Activated T-cell treated with anti-CD3 and anti-CD28 coated beads, Interleukin-2, amount 50 U/mL, for 4 hours (primary cell): Measurements from ENCODE around the gene SMC4. TPM values are rescaled to one million over a fixed set of nuclear protein-coding genes. Genes with fewer than 3 reads are reported as not detected.
"Not testable (repeated sequence)": the region's sequence is repeated elsewhere in the genome, so short reads cannot be mapped to it uniquely, and the experiment has no call there.

Experiments
- ATAC-seq, 2 donors: fragments of 200-7000 bp; cut with Tn5 transposase; one replicate each; pipeline ENCODE4 v1.10.0; 2021
- DNase-seq: peaks from one replicate; pipeline ENCODE4 v3.0.0-alpha.2; 2020
- H3K27me3 Mint-ChIP-seq: one replicate; pipeline ENCODE4 v1.8.0; 2021; ENCODE audit warnings: low read depth, mixed read lengths
- H3K36me3 Mint-ChIP-seq: one replicate; pipeline ENCODE4 v1.8.0; 2022; ENCODE audit warnings: mixed read lengths; ENCODE audit not compliant: insufficient read depth
- H3K4me1 Mint-ChIP-seq: one replicate; pipeline ENCODE4 v1.8.0; 2021; ENCODE audit warnings: low read depth, mixed read lengths
- H3K4me3 Mint-ChIP-seq: one replicate; pipeline ENCODE4 v1.8.0; 2021; ENCODE audit warnings: mild to moderate bottlenecking, moderate library complexity, mixed read lengths
- H3K9me3 Mint-ChIP-seq: one replicate; pipeline ENCODE4 v1.8.0; 2021; ENCODE audit warnings: mixed read lengths
- total RNA-seq, 3 donors: library from RNA; stranded (reverse); gene quantifications; one replicate each; pipeline ENCODE4 v1.2.1, GENCODE V29; 2021

The SMC4 gene
- total RNA-seq = 10 to 100 TPM; 56.6 to 69.0 (median 66.0) TPM

- peak; percentile 94 to 95 for ATAC-seq
- peaks cover 17% of the 10 kb centered on the region for H3K36me3 Mint-ChIP-seq
- peaks cover 3% of the 10 kb centered on the region for H3K27me3 Mint-ChIP-seq
- DNase-seq = peak; percentile 96
- peak within 1 kb of the TSS; percentile 95 for H3K4me3 Mint-ChIP-seq
- H3K9me3 Mint-ChIP-seq = no peaks in the 10 kb centered on the region
- peaks cover 43% of the 10 kb centered on the region for H3K4me1 Mint-ChIP-seq
Observed at GRCh38 chr3:160399125-160400029, at the start of gene SMC4, which contains the start of gene IFT80. Gene SMC4 (plus strand): TSS chr3:160399650. CDS start chr3:160400827, 1,177 bp downstream. Gene IFT80 (minus strand): TSS chr3:160399225. CDS start chr3:160384600, 14,625 bp downstream.

DNA sequence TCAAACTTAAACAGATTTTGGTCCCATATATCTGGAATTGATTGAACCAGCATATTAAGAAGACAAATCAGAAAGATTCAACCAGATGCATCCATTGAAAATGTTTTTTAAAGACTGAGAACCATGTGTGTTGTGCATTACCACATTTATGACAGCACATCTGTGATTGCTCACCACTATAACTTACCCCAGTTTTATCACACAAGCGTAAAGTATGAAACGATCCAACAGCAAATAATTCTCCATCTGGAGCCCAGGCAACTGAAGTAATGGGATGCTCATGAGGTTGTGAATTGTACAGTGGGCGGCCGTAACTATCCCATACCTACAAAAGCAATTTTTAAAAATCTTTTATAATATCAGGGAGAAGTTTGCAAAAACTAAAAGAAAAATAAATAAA lies 43.6 kb upstream of the SMC4 start:
- no peaks in the 10 kb centered on the region for H3K9me3 Mint-ChIP-seq
- no peak for ATAC-seq
- peaks cover 38% of the 10 kb centered on the region for H3K36me3 Mint-ChIP-seq
- H3K4me3 Mint-ChIP-seq = no peak overlapping the region
- H3K27me3 Mint-ChIP-seq = no peaks in the 10 kb centered on the region
- no peaks in the 10 kb centered on the region for H3K4me1 Mint-ChIP-seq
- DNase-seq = no peak

- H3K9me3 Mint-ChIP-seq, H3K4me3 Mint-ChIP-seq, H3K4me1 Mint-ChIP-seq, DNase-seq, ATAC-seq, H3K27me3 Mint-ChIP-seq: not testable (repeated sequence)
- peaks cover 58% of the 10 kb centered on the region for H3K36me3 Mint-ChIP-seq
Observed at GRCh38 chr3:160362896-160363295, 36.6 kb upstream of the SMC4 start.

GRCh38 chr3:160365869-160366522 lies 33.5 kb upstream of the SMC4 start:
- no peak for ATAC-seq

DNA sequence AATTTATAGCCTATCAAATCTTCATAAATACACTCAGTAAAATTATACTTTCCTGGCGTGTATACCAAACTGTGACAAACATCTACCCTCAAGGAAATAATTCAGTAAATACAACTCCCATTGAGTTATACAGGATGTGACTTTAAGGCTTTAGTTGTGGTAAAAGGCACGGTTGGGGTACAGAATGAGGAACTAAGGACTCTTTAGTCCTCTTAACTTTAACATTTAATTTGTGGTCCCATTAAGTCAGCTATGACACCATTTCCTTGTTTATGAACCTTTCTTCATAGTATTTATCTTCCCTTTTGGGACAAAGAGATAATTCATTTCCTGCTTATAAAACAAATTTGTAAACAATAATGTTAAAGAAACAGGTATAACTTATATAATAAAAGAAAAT lies 30.6 kb upstream of the SMC4 start:
- ATAC-seq (no peak), DNase-seq (no peak)
- Mint-ChIP-seq H3K4me1 (peaks cover 20% of the 10 kb centered on the region), H3K27me3 (no peaks in the 10 kb centered on the region), H3K4me3 (no peak overlapping the region), H3K36me3 (peaks cover 32% of the 10 kb centered on the region), H3K9me3 (no peaks in the 10 kb centered on the region)

More at GRCh38 chr3:160365869-160366522, 33.5 kb upstream of the SMC4 start:
- no peak for DNase-seq
- Mint-ChIP-seq H3K4me3 (no peak overlapping the region), H3K27me3 (no peaks in the 10 kb centered on the region), H3K9me3 (no peaks in the 10 kb centered on the region), H3K36me3 (peaks cover 39% of the 10 kb centered on the region), H3K4me1 (peaks cover 18% of the 10 kb centered on the region)

DNA sequence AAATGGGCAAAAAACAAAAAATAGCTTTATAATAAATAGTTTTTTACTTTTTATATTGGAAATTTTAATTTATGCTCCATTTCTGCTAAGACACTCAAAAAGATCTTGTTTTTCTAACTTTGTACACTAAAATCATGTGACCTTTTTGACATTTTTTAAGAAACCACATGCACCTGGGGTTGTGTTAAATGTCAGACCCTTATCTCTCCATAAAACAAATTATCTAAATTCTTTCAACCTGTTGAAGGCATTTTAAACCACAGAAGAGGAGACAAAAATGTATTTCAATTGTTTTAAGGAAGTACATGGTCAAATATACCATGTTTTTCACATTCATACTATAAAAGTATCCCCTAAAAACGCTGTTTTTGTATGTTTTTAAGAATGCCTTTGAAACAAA lies 29.7 kb upstream of the SMC4 start:
- Mint-ChIP-seq H3K36me3 (peaks cover 34% of the 10 kb centered on the region), H3K27me3 (no peaks in the 10 kb centered on the region), H3K9me3 (no peaks in the 10 kb centered on the region), H3K4me3 (peak overlapping the region; percentile 22), H3K4me1 (peaks cover 20% of the 10 kb centered on the region)
- ATAC-seq = no peak
- DNase-seq = no peak

GRCh38 chr3:160370987-160371857 lies 28.2 kb upstream of the SMC4 start:
- Mint-ChIP-seq H3K4me1 (peaks cover 20% of the 10 kb centered on the region), H3K36me3 (peaks cover 29% of the 10 kb centered on the region), H3K27me3 (no peaks in the 10 kb centered on the region), H3K4me3 (no peak overlapping the region), H3K9me3 (no peaks in the 10 kb centered on the region)
- DNase-seq (no peak), ATAC-seq (no peak)

- H3K4me1 Mint-ChIP-seq = peaks cover 20% of the 10 kb centered on the region
- H3K36me3 Mint-ChIP-seq = peaks cover 29% of the 10 kb centered on the region
- no peaks in the 10 kb centered on the region for H3K9me3 Mint-ChIP-seq
- DNase-seq (no peak), ATAC-seq (no peak)
- H3K4me3 Mint-ChIP-seq = no peak overlapping the region
- no peaks in the 10 kb centered on the region for H3K27me3 Mint-ChIP-seq
Observed at GRCh38 chr3:160372780-160373179, 26.7 kb upstream of the SMC4 start.

GRCh38 chr3:160373655-160374054 lies 25.8 kb upstream of the SMC4 start:
- peaks cover 17% of the 10 kb centered on the region for H3K4me1 Mint-ChIP-seq
- H3K4me3 Mint-ChIP-seq = no peak overlapping the region
- H3K9me3 Mint-ChIP-seq = no peaks in the 10 kb centered on the region
- DNase-seq = no peak
- H3K27me3 Mint-ChIP-seq = no peaks in the 10 kb centered on the region
- ATAC-seq = no peak
- peaks cover 29% of the 10 kb centered on the region for H3K36me3 Mint-ChIP-seq

DNA sequence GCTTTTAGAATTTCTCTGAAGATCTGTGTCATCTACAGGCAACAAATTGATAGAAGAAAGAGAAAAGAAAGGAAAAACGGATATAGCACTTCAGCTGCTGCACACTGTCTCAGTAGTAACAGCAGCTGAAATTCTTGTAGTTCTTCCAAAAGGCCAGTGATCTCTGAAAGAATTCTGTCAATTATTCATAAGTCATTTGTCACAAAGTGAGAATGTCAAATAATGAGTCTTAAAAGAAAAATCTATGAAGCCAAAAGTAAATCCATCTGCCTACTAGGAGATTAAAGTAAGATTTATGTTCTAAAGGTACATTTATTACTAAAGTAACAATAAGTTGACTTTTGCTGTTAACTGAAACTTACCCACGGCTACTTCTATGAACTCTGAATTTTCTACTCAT lies 25.0 kb upstream of the SMC4 start:
- H3K36me3 Mint-ChIP-seq = peaks cover 29% of the 10 kb centered on the region
- H3K9me3 Mint-ChIP-seq = no peaks in the 10 kb centered on the region
- H3K27me3 Mint-ChIP-seq = no peaks in the 10 kb centered on the region
- H3K4me1 Mint-ChIP-seq = peaks cover 15% of the 10 kb centered on the region
- H3K4me3 Mint-ChIP-seq = no peak overlapping the region
- DNase-seq (no peak), ATAC-seq (no peak)

DNA sequence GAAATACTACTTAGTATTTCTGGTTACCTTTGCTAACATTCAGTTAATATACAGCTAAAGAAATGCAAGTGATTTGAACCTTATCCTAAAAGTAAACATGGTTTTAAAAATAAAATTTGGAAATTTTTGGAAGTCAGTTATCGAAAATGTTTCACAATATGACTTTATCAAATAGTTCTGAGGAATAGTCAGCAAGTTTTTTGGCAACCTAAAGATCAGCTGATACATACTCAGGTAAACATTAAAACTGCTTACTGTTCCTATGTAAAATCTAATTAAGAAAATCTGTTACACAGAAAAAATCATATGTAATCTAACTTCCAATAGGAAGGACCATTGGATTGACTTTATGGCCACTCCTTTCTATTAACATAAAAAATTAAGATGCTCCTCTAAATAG lies 24.5 kb upstream of the SMC4 start:
- no peaks in the 10 kb centered on the region for H3K27me3 Mint-ChIP-seq
- H3K4me1 Mint-ChIP-seq = peaks cover 12% of the 10 kb centered on the region
- no peaks in the 10 kb centered on the region for H3K9me3 Mint-ChIP-seq
- H3K4me3 Mint-ChIP-seq = no peak overlapping the region
- ATAC-seq (no peak), DNase-seq (no peak)
- H3K36me3 Mint-ChIP-seq = peaks cover 32% of the 10 kb centered on the region

DNA sequence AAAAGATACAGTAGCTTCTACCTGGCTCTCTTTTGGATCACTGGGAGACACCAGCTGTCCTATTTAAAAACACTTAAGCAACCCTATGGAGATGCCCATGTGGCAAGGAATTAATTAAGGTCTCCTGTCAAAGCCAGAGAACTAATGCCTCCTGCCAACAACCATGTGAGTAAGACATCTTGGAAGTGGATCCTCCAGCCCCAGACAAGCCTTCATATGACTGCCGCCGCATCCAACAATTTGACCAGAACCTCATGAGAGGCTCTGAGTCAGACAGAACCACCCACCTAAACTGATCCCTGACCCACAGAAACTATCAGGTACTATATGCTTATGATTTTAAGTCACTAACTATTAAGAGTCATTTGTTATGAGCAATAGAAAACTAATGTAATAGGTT lies 22.8 kb upstream of the SMC4 start:
- DNase-seq (no peak), ATAC-seq (no peak)
- H3K27me3 Mint-ChIP-seq = no peaks in the 10 kb centered on the region
- H3K4me1 Mint-ChIP-seq = no peaks in the 10 kb centered on the region
- H3K36me3 Mint-ChIP-seq = peaks cover 30% of the 10 kb centered on the region
- H3K9me3 Mint-ChIP-seq = no peaks in the 10 kb centered on the region
- no peak overlapping the region for H3K4me3 Mint-ChIP-seq

- ATAC-seq (no peak), DNase-seq (no peak)
- Mint-ChIP-seq H3K36me3 (peaks cover 30% of the 10 kb centered on the region), H3K9me3 (no peaks in the 10 kb centered on the region), H3K4me3 (no peak overlapping the region), H3K27me3 (no peaks in the 10 kb centered on the region), H3K4me1 (peaks cover 2% of the 10 kb centered on the region)
Observed at GRCh38 chr3:160378331-160379109, 20.9 kb upstream of the SMC4 start.
